Urinary bladder (tissue), 4 donors: ENCODE results near the gene XPOT. TPM values are rescaled to one million over a fixed set of nuclear protein-coding genes. Genes with fewer than 3 reads are reported as not detected.
"Not testable (repeated sequence)": the region's sequence is repeated elsewhere in the genome, so short reads cannot be mapped to it uniquely, and the experiment has no call there.

Experiments used
- DNase-seq: peaks from one replicate; pipeline ENCODE4 v3.0.0-alpha.2; 2015; ENCODE audit errors: extremely low spot score
- H3K27ac ChIP-seq: one replicate; pipeline ENCODE4 v1.5.1; 2013; ENCODE audit warnings: low read depth, mild to moderate bottlenecking, moderate library complexity
- H3K36me3 ChIP-seq: one replicate; pipeline ENCODE4 v1.6.1; 2013; ENCODE audit warnings: mild to moderate bottlenecking, moderate library complexity; ENCODE audit not compliant: insufficient read depth
- H3K4me1 ChIP-seq: one replicate; pipeline ENCODE4 v1.6.1; 2013; ENCODE audit warnings: mild to moderate bottlenecking, moderate library complexity; ENCODE audit not compliant: insufficient read depth
- H3K4me3 ChIP-seq: one replicate; pipeline ENCODE4 v1.5.1; 2013; ENCODE audit warnings: low read depth, low read length
- WGBS: extraction: QIAGEN DNeasy Blood & Tissue Kit; methylation state at CpG from one replicate; pipeline ENCODE4 v1.1.7; 2013; 5-methylcytosine and 5-hydroxymethylcytosine counted together
- polyA plus RNA-seq: library from polyadenylated mRNA; stranded (reverse); fragments of 200-250 nt; gene quantifications from one replicate; pipeline ENCODE4 v1.2.3, GENCODE V29; 2013
- total RNA-seq: library from RNA; depleted of rRNA; stranded (reverse); fragments of >200 nt; gene quantifications from one replicate; pipeline ENCODE4 v1.2.3, GENCODE V29; 2014
- donor health status: healthy with polysubstance abuse.
- donor health status: healthy.

Gene XPOT, protein sequence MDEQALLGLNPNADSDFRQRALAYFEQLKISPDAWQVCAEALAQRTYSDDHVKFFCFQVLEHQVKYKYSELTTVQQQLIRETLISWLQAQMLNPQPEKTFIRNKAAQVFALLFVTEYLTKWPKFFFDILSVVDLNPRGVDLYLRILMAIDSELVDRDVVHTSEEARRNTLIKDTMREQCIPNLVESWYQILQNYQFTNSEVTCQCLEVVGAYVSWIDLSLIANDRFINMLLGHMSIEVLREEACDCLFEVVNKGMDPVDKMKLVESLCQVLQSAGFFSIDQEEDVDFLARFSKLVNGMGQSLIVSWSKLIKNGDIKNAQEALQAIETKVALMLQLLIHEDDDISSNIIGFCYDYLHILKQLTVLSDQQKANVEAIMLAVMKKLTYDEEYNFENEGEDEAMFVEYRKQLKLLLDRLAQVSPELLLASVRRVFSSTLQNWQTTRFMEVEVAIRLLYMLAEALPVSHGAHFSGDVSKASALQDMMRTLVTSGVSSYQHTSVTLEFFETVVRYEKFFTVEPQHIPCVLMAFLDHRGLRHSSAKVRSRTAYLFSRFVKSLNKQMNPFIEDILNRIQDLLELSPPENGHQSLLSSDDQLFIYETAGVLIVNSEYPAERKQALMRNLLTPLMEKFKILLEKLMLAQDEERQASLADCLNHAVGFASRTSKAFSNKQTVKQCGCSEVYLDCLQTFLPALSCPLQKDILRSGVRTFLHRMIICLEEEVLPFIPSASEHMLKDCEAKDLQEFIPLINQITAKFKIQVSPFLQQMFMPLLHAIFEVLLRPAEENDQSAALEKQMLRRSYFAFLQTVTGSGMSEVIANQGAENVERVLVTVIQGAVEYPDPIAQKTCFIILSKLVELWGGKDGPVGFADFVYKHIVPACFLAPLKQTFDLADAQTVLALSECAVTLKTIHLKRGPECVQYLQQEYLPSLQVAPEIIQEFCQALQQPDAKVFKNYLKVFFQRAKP
- total RNA-seq (77.1 TPM), polyA plus RNA-seq (24.5 TPM)

DNA sequence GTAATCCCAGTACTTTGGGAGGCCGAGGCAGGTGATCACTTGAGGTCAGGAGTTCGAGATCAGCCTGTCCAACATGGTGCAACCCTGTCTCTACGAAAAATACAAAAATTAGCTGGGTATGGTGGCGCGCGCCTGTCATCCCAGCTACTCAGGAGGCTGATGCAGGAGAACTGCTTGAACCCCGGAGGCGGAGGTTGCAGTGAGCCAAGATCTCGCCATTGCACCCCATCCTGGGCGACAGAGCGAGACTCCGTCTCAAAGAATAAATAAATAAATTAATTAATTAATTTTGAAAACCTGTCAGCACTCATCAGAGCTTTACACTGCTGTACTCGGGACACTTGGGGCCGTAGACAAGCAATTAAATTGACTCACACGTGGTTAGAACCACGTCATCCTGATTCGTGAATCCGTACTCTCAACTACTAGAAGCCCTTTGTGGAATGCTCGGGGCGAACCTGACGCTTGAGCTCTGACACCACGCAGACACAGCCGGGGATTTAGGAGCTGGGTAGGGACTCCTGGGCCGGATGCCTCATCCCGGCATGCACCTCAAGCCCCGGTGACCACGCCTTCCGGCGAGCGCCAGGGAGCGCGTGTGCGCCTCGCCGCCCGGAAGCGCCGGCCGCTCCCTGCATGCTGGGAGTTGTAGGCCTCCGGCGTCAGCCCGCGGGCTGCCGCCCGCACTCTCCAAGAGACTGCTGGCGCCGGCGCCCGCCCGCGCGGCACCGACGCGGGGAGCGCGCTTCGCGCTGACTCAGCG, at the start of gene XPOT:
Gene XPOT (plus strand): TSS at position 686 of the 763 bp plus-strand sequence. CDS start 5,644 bp downstream, outside the sequence.
- DNase-seq, result peak; percentile 80
- Histone ChIP-seq H3K36me3 (no peaks in the 10 kb centered on the region), H3K4me3 (peak within 1 kb of the TSS; percentile 69), H3K27ac (peak within 1 kb of the TSS; percentile 92), H3K4me1 (no peaks in the 10 kb centered on the region)
- WGBS, result 12% methylated on average over 60 of the region's 60 CpGs

DNA sequence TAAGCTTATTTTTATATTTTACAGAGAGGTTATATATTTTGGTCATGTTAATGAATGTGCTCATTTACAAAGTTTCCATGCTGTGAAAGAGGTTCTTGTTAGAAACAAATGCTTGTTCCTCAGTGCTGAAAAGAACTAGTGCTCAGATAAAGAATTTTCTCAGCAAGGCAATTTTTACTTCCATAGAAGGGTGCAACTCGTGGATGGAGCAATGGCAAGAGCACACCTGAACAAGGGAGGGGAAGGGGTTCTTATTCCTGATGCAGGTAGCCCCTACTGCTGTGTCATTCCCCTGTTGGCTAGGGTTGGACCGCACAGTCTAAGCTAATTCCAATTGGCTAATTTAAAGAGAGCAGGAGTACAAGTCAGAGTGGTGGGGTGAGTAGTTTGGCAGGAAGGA, 48.0 kb upstream of the XPOT start:
- H3K4me1 ChIP-seq, H3K27ac ChIP-seq, H3K36me3 ChIP-seq, H3K4me3 ChIP-seq, DNase-seq: not testable (repeated sequence)
- 82% methylated on average over 2 of the region's 2 CpGs for WGBS

DNA sequence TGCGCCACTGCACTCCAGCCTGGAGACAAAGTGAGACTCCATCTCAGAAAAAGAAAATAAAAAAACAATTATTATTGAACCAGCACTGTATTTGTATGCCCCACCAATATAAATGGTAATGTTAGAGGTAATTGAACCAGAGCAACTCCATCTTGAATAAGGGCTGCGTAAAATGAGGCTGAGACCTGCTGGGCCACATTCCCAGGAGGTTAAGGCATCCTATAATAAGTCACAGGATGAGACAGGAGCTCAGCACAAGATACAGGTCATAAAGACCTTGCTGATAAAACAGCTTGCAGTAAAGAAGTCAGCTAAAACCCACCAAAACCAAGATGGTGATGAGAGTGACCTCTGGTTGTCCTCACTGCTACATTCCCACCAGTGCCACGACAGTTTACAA, 43.0 kb upstream of the XPOT start:
- not testable (repeated sequence) for H3K4me1 ChIP-seq, H3K36me3 ChIP-seq, DNase-seq, H3K4me3 ChIP-seq, H3K27ac ChIP-seq
- WGBS, result 87% methylated on average over 3 of the region's 3 CpGs

DNA sequence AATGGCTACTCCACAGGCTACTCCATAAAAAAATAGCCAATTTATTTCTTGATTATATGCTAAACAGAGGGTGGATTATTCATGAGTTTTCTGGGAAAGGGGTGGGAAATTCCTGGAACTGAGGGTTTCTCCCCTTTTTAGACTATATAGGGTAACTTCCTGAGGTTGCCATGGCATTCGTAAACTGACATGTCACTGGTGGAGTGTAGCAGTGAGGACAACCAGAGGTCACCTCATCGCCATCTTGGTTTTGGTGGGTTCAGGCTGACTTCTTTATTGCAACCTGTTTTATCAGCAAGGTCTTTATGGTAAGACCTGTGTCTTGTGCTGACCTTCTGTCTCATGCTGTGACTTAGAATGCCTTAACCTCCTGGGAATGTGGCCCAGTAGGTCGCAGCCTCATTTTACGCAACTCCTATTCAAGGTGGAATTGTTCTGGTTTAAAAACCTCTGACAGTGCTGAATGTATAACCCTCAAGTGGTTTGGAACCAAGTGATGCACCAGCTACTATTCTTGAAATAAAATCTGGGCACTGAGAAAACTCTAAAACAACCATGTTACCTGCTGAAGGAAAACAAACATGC, 41.4 kb upstream of the XPOT start:
- H3K4me3 ChIP-seq, result no peak overlapping the region
- H3K4me1 ChIP-seq, result no peaks in the 10 kb centered on the region
- WGBS, result 93% methylated on average over 4 of the region's 4 CpGs
- DNase-seq, result no peak
- no peaks in the 10 kb centered on the region for H3K36me3 ChIP-seq
- no peak overlapping the region for H3K27ac ChIP-seq

DNA sequence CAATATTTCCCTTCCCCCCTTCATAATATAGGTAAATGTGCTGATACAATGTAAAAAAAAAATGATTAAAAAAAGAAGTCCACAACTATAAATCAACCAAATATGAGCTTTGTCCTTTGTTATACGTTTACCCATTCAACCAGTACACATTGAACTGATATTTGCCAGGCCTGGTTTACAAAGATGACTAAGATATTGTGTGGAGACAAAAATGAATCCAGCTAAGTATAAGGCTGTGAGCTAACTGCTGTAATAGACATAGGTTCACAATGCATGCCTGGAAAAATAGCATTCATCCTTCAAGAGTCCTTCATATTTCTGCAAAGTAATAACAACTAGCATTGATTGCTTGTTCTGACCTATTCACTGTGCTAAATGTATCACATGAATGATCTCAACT, 20.5 kb upstream of the XPOT start:
- Histone ChIP-seq H3K27ac (no peak overlapping the region), H3K4me3 (no peak overlapping the region), H3K36me3 (no peaks in the 10 kb centered on the region), H3K4me1 (no peaks in the 10 kb centered on the region)
- 64% methylated on average over 1 of the region's 1 CpG for WGBS
- DNase-seq, result no peak

DNA sequence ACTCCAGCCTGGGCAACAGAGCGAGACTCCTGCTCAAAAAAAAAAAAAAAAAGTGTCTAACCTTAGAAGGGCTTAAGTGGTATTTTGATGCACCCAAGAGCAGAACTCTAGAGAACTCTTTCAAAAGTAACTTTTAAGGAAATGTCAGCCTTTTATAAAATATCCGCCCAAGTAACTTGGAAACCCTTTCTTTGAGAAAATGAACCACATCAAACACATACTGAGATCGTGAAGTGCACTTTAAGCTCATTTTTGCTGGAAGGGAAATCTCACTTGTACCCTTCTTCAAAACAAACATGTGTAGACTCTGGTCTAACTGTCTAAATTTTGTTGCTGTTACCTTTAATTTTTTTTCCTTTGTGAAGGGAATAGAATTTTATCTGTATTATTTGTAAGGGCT, 19.2 kb upstream of the XPOT start:
- Histone ChIP-seq H3K4me3 (no peak overlapping the region), H3K27ac (no peak overlapping the region), H3K36me3 (no peaks in the 10 kb centered on the region), H3K4me1 (no peaks in the 10 kb centered on the region)
- DNase-seq, result no peak
- WGBS, result 91% methylated on average over 3 of the region's 3 CpGs

DNA sequence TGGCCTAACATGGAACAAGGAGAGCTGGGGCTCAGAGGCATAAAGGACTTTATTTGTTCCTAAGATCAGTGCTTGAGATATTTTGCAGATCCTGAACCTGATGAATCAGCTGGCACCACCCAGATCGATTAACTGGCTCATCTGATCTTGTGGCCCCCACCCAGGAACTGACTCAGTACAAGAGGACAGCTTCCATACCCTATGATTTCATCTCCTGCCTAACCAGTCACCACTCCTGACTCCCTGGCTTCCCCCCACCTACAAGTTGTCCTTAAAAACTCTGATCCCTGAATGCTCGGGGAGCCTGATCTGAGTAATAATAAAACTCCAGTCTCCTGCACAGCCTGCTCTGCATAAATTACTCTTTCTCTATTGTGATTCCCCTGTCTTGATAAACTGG, 18.7 kb upstream of the XPOT start:
- Histone ChIP-seq H3K27ac (no peak overlapping the region), H3K4me1 (no peaks in the 10 kb centered on the region), H3K4me3 (no peak overlapping the region), H3K36me3 (no peaks in the 10 kb centered on the region)
- DNase-seq, result no peak
- WGBS, result 66% methylated on average over 2 of the region's 2 CpGs

DNA sequence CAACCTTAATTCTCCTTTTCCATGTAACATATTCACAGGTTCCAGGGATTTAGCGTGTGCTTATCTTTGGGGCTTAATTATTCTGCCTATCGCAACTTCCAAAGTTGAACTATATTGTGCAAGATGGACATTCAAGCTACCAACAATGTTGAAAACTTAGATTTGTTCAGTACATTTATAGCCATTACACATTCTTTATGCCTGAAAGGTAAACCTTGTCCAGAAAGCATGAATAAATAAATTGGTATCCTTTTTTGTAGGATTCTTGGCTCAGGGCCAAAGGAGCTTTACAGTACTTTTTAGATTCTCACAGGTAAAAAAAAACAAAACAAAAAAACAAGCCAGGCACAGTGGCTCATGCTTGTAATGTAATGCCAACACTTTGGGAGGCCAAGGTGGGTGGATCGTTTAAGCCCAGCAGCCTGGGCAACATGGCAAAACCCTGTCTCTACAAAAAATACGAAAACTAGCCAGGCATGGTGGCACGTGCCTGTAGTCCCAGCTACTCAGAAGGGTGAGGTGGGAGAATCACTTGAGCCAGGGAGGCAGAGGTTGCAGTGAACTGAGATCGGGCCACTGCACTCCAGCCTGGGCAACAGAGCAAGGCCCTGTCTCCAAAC, 16.9 kb upstream of the XPOT start:
- no peak for DNase-seq
- Histone ChIP-seq H3K4me3 (no peak overlapping the region), H3K4me1 (no peaks in the 10 kb centered on the region), H3K36me3 (no peaks in the 10 kb centered on the region), H3K27ac (no peak overlapping the region)
- 86% methylated on average over 6 of the region's 6 CpGs for WGBS

DNA sequence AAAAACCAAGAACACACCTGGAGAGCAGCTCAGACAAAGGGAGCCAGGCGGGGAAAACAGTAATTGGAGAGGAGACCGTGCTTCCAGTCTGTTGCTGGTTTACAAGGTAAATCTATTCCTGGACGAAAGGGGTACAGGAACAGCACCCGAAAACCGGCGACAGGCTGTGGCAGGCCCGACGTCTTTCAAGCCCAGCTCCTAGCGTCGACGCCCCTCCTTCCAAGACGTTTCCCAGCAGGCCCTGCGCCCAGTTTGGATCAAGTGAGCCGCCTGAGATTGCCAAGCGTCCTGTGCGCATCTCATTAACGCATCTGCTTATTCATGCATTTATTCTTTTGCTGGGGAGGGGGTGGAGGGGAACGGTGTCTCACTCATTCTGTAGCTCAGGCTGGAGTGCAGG, 15.0 kb upstream of the XPOT start:
- Histone ChIP-seq H3K27ac (no peak overlapping the region), H3K4me1 (no peaks in the 10 kb centered on the region), H3K36me3 (no peaks in the 10 kb centered on the region), H3K4me3 (no peak overlapping the region)
- WGBS, result 73% methylated on average over 18 of the region's 18 CpGs
- DNase-seq, result no peak

DNA sequence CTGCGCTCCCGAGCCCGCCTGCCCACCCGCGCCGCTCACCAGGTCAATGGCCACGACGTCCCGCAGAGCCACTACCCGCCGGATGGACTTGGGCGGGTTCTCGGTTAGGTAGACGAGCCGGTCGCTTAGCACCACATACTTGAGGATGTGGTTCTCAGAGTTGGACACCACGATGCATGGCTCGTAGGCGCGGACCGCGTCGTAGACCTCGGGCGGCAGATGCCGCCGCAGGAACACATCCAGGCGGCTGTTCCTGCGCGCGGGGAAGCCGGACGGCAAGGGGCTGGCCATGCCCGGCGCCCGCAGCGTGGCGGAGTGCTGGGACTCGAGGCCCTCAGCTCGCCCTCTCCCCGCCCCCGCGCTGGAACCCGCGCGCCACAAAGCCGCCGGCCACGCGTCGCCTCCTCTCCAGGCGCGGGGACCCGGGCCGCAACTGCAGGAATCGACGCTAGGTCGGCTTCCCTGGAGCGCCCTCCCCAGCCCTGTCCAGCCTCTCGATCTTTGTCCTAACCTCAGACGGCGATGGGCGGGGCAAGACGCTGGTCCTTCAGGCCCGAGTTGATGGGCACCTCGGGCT, 13.8 kb upstream of the XPOT start, which contains the start of gene C12orf56:
Gene C12orf56 (minus strand): TSS at position 484 of the 577 bp plus-strand sequence. CDS start 193 bp downstream, at position 291.
- Histone ChIP-seq H3K4me1 (no peaks in the 10 kb centered on the region), H3K27ac (no peak within 1 kb of the TSS), H3K36me3 (no peaks in the 10 kb centered on the region), H3K4me3 (peak within 1 kb of the TSS; percentile 25)
- DNase-seq, result no peak
- 2% methylated on average over 66 of the region's 66 CpGs for WGBS

DNA sequence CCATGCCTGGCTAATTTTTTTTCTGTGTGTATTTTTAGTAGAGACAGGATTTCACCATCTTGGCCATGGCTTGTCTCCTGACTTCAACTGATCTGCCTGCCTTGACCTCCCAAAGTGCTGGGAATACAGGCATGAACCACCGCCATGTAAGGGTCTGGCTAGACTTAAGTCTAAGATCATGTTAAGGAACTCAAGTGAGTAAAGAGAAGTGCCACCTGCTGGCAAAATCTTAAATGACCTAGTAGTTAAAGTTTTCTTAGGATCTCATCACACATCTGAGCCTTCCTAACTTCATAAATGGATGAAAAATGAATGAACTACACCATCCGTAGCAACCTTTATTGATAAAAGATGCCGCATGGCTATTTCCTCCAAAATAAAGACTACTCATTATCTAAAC, 12.0 kb upstream of the XPOT start:
- H3K4me3 ChIP-seq, result no peak overlapping the region
- no peaks in the 10 kb centered on the region for H3K36me3 ChIP-seq
- 86% methylated on average over 3 of the region's 3 CpGs for WGBS
- no peaks in the 10 kb centered on the region for H3K4me1 ChIP-seq
- DNase-seq, result no peak
- no peak overlapping the region for H3K27ac ChIP-seq

DNA sequence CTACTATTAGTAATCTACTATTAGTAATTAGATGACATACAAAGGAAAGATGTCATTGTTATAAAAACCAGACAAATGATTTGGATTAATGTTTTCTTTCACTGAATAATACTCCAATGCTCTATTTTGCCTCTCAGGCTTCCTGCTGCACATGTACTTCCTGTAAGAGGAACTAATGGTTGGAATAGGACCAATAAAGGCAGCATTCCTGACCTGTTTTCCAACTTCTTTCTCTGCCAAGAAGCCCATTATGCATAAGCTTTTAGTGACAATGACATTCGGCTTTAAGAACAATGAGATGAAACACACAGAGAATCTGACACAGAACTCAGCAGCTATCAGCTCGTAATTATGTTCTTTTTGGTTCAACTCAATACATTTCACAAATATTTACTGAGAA, 8.5 kb upstream of the XPOT start:
- DNase-seq, result no peak
- H3K36me3 ChIP-seq, result no peaks in the 10 kb centered on the region
- 60% methylated on average over 2 of the region's 2 CpGs for WGBS
- no peak overlapping the region for H3K4me3 ChIP-seq
- H3K4me1 ChIP-seq, result no peaks in the 10 kb centered on the region
- H3K27ac ChIP-seq, result no peak overlapping the region
